HepG2 (cell line): ENCODE data around the gene DGCR2.

ENCODE experiments used
- BHLHE40 ChIP-seq: IDR thresholded peaks from 2 replicates; pipeline ENCODE4 v1.6.1; 2011; ENCODE audit warnings: low read length, improper control_type of control experiment
- IRX3 ChIP-seq: sonication (generic); formaldehyde crosslinking; IDR thresholded peaks from 2 replicates; pipeline ENCODE4 v1.8.1; 2023; ENCODE audit warnings: mild to moderate bottlenecking, low read depth, missing genetic modification reagents, borderline replicate concordance
- RCOR2 ChIP-seq: IDR thresholded peaks from 2 replicates; pipeline ENCODE4 v1.6.1; 2016; ENCODE audit warnings: missing biosample characterization, missing genetic modification reagents
- ZBTB21 ChIP-seq: sonication (generic); formaldehyde crosslinking; IDR thresholded peaks from 2 replicates; pipeline ENCODE4 v1.4.0; 2020; ENCODE audit warnings: missing genetic modification reagents
- ZFP36 ChIP-seq: fragments of 150-350 bp; IDR thresholded peaks from 2 replicates; pipeline ENCODE4 v1.6.1; 2018; ENCODE audit warnings: borderline replicate concordance, low read length, low read depth; ENCODE audit not compliant: partially characterized antibody
- ZNF121 ChIP-seq: sonication (generic); formaldehyde crosslinking; IDR thresholded peaks from 2 replicates; pipeline ENCODE4 v1.5.0; 2020; ENCODE audit warnings: mild to moderate bottlenecking, missing genetic modification reagents
- ZNF605 ChIP-seq: sonication (generic); formaldehyde crosslinking; IDR thresholded peaks from 2 replicates; pipeline ENCODE4 v1.8.0; 2022; ENCODE audit warnings: mild to moderate bottlenecking, missing genetic modification reagents
- TF ChIP-seq, protein P1 (sequence below): sonication (generic); formaldehyde crosslinking; IDR thresholded peaks from 2 replicates; pipeline ENCODE4 v1.4.0; 2020; ENCODE audit warnings: missing genetic modification reagents

DNA sequence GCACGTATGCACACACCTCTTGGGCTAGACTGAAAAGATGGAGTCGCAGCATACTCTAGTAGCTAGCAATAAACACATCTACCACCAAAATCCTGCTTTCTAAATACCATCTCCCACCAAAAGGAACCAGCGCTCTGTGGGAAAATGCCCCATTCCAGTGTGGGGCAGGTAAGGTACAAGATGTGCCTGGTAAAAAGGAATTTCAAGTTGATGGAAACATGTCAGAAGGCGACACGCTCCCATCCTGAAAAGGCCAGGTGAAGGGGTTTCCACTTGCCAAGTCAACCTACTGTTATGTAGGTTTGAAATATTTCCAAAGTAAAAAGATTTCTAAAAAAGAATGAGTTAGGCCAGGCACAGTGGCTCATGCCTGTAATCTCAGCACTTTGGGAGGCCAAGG is 8.8 kb downstream of the DGCR2 start:
- TF ChIP-seq RCOR2 (CRISPR knock-in tag) = no peak
- no peak for TF ChIP-seq ZNF121 (CRISPR knock-in tag)
- no peak for TF ChIP-seq ZNF605 (CRISPR knock-in tag)
- no peak for TF ChIP-seq BHLHE40
- TF ChIP-seq ZBTB21 = no peak
- no peak for TF ChIP-seq IRX3
- no peak for TF ChIP-seq ZFP36
- TF ChIP-seq, protein P1, sequence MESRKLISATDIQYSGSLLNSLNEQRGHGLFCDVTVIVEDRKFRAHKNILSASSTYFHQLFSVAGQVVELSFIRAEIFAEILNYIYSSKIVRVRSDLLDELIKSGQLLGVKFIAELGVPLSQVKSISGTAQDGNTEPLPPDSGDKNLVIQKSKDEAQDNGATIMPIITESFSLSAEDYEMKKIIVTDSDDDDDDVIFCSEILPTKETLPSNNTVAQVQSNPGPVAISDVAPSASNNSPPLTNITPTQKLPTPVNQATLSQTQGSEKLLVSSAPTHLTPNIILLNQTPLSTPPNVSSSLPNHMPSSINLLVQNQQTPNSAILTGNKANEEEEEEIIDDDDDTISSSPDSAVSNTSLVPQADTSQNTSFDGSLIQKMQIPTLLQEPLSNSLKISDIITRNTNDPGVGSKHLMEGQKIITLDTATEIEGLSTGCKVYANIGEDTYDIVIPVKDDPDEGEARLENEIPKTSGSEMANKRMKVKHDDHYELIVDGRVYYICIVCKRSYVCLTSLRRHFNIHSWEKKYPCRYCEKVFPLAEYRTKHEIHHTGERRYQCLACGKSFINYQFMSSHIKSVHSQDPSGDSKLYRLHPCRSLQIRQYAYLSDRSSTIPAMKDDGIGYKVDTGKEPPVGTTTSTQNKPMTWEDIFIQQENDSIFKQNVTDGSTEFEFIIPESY = no peak
